ENCODE measurements around the gene TGM3.

DNA sequence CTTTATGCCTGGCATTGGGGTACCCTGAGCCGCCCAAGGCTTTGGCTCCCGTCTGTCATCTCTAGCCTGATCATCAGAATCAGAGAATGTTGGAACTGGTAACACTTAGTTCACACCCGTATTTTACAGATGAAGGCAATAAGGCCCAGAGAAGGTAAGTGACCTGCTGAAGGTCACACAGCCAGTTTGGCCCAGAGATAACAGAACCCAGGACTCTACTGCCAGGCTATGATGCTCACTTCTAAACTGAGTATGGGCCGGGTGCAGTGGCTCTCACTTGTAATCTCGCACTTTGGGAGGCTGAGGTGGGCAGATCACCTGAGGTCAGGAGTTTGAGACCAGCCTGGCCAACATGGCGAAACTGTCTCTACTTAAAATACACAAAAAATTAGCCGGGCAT, 83.1 kb downstream of the TGM3 start:
- TF ChIP-seq EZH2 (IDR thresholded peaks at IDR 0.05) (no peak), POLR2A (IDR thresholded peaks at IDR 0.05; ENCODE audit: borderline replicate concordance, extremely low read depth, insufficient read depth, insufficient read length) (no peak)
- TF ChIP-seq, protein P1, sequence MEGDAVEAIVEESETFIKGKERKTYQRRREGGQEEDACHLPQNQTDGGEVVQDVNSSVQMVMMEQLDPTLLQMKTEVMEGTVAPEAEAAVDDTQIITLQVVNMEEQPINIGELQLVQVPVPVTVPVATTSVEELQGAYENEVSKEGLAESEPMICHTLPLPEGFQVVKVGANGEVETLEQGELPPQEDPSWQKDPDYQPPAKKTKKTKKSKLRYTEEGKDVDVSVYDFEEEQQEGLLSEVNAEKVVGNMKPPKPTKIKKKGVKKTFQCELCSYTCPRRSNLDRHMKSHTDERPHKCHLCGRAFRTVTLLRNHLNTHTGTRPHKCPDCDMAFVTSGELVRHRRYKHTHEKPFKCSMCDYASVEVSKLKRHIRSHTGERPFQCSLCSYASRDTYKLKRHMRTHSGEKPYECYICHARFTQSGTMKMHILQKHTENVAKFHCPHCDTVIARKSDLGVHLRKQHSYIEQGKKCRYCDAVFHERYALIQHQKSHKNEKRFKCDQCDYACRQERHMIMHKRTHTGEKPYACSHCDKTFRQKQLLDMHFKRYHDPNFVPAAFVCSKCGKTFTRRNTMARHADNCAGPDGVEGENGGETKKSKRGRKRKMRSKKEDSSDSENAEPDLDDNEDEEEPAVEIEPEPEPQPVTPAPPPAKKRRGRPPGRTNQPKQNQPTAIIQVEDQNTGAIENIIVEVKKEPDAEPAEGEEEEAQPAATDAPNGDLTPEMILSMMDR (IDR thresholded peaks at IDR 0.05 in 2 of 3, conservative IDR thresholded peaks at IDR 0.05 in 1 of 3; ENCODE audit: borderline replicate concordance in 1 of 3, insufficient read depth in 1 of 3, low read depth in 2 of 3, low read length in 2 of 3), result no peak

Measured in HCT116 (cell line).